ACHN (cell line): ENCODE data around the gene CCDC71L.
"Not testable (repeated sequence)": the region's sequence is repeated elsewhere in the genome, so short reads cannot be mapped to it uniquely, and the experiment has no call there.

Source experiments
- DNase-seq: peaks from one replicate; pipeline ENCODE4 v3.0.0-alpha.2; 2015
- in situ Hi-C: cut with HindIII; loops from 2 replicates; pipeline ENCODE4 v1.10.0; 2017; ENCODE audit warnings: low sequenced_read_pairs, low pct_ligation_motif_present, low pct_unique_long_range_greater_than_20kb

Gene CCDC71L

DNA sequence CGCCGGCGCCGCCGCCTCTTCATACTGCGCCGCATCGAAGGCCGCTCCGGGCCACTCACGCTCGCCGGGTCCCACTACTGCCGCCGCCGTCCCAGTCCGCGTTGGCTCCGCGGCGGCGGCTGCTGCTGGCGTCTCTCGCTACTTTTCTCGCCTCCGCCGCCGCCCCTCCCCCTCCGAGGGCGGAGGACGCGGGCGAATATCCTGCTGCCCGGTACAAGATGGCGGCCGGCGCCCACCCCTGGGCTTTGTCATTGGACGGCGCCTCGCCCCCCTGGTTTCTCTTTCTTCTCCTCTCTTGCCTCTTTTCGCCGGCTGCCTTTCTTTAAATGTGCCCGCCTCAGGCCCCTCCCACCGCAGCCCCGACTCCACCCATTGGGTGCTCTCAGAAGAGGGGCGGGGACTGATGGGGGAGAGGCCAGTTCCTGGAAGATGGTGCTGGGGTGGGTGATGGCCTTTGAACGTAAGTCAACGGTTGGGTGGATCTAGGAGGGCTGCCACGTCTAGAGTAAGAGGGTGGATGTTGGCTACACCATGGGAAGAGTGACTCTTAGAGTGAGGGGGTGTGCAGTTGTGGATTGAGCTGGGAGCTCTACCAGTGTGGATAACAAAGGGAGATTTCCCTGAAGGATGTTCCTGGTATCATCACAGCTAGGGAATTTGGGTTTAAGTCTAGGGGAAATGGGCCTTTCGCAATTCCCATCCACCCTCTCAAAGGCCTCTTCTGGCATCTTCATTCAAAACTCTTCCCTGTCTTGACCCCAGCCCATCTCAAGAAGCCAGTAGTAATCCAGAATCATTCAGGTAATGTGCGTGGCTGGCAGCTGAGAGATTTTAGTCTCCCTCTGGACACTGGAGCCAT, at the start of gene CCDC71L:
Gene CCDC71L (minus strand): TSS at position 297 of the 859 bp plus-strand sequence. CDS start 262 bp downstream, at position 35.
- in situ Hi-C loops = no loop called here
- peak; percentile 99 for DNase-seq

GRCh38 chr7:106709604-106710003, 48.6 kb upstream of the CCDC71L start:
- in situ Hi-C loops, DNase-seq: not testable (repeated sequence)

- DNase-seq = no peak
- in situ Hi-C loops = no loop called here
Measured at GRCh38 chr7:106704000-106704840, 43.3 kb upstream of the CCDC71L start.

GRCh38 chr7:106693677-106694353, 32.9 kb upstream of the CCDC71L start:
- in situ Hi-C loops = no loop called here
- DNase-seq = no peak

GRCh38 chr7:106692450-106693051, 31.6 kb upstream of the CCDC71L start:
- no peak for DNase-seq
- in situ Hi-C loops = no loop called here

- in situ Hi-C loops, DNase-seq: not testable (repeated sequence)
Measured at GRCh38 chr7:106688161-106688560, 27.2 kb upstream of the CCDC71L start.

GRCh38 chr7:106683941-106684340, 23.0 kb upstream of the CCDC71L start:
- in situ Hi-C loops = no loop called here

DNA sequence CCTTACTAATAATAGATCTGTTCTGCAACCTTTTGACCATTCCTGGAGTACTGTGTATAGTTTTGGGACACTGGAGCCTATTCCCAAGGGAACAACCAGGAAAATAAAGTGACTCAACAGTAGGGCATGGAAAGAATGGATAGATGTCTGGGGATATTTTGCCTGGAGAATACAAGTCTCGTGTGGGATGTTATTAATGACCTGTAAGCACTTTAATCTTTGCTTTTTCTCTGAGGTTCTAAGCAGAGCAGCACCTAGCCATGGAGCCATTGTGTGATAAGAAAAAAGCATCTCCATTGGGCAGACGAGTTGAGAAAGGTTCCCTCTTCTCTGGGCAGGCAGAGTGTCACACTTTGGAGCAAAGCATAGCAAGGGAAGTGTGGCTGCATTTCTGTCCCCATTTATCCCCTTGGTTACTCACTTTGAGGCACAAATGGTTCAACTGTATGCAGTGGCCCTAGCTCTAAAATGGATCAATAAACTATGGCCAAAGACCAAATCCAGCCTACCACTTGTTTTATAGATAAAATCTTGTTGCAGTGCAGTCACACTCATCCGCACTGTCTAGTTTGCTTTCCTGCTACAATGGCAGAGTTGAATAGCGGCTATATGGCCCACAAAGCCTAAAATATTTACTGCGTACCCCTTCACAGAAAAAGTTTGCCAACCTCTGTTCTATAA, 21.0 kb upstream of the CCDC71L start:
- in situ Hi-C loops = no loop called here

More at GRCh38 chr7:106683941-106684340, 23.0 kb upstream of the CCDC71L start:
- no peak for DNase-seq

DNA sequence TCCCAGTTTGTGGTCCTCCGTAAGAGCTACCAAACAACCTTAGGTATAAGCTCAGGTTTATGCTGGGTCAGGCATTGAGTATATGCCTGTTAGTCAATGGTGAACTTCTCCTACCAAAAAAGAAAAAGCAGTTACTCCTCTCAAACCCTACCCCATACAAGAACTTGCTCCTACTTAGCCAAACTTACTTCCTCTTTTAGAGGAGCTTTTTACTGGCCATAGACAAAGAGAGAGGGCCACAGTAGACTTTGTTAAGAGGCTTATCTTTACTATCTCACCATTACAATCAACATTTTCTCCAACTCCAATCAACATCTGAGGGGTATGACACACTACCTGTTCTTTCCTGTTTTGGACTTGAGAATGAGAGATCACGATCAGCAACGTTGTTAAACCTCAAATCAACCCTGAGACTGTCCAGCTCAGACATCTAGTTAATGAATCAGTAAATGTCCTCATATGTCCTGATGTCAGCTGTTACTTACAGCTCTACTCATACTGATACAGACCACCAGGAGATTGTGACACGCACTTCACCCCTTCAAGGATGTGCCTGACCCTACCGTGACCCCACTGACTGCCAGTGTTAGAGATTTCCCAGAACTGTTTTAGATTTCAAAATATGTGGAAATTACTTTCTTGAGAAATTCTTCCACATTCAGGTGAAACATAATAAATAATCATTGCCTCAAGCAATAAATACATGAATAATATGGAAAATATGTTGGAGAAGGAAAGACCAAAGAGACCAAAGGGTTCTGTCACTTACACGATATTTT, 18.4 kb upstream of the CCDC71L start:
- DNase-seq = no peak
- in situ Hi-C loops = no loop called here

More for the DNA sequence above, 21.0 kb upstream of the CCDC71L start:
- DNase-seq = peak; percentile 63

GRCh38 chr7:106678795-106679152, 17.8 kb upstream of the CCDC71L start:
- DNase-seq = no peak

GRCh38 chr7:106676506-106676905, 15.5 kb upstream of the CCDC71L start:
- DNase-seq, in situ Hi-C loops: not testable (repeated sequence)

More at GRCh38 chr7:106678795-106679152, 17.8 kb upstream of the CCDC71L start:
- in situ Hi-C loops = no loop called here

DNA sequence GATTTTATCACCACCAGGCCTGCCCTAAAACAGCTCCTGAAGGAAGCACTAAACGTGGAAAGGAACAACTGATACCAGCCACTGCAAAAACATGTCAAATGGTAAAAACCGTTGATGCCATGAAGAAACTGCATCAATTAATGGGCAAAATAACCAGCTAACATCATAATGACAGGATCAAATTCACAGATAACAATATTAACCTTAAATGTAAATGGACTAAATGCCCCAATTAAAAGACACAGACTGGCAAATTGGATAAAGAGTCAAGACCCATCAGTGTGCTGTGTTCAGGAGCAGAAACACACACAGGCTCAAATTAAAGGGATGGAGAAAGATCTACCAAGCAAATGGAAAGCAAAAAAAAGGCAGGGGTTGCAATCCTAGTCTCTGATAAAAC, 12.7 kb upstream of the CCDC71L start:
- in situ Hi-C loops, DNase-seq: not testable (repeated sequence)

DNA sequence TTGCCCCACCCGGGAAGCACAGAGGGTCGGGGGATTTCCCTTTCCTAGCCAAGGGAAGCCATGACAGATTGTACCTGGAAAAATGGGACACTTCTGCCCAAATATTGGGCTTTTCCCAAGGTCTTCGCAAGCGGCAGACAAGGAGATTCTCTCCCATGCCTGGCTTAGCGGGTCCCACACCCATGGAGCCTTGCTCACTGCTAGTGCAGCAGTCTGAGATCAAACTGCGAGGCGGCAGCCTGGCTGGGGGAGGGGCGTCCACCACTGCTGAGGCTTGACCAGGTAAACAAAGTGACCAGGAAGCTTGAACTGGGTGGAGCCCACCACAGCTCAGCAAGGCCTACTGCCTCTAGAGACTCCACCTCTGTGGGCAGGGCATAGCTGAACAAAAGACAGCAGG, 11.0 kb upstream of the CCDC71L start:
- DNase-seq, in situ Hi-C loops: not testable (repeated sequence)

DNA sequence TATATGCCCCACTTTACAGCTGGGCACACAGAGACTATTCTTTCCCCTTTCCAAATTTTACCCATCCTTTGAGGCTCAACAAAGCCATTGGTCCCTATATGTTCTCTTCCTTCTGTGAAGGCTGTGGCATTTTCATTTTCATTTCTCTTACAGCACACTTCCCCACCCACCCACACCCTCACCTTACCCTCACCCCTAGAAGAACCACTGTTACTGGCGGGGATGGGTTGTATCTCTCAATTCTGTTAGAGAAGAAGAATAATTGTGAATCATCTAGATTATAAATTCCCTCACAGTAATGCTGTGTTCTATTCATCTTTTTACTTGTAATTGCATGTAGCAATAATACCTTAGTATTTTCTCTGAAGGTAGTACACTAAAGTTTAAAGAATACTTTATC, 10.2 kb upstream of the CCDC71L start:
- in situ Hi-C loops = no loop called here
- DNase-seq = no peak

GRCh38 chr7:106668861-106669524, 8.0 kb upstream of the CCDC71L start:
- DNase-seq = no peak
- in situ Hi-C loops = no loop called here

DNA sequence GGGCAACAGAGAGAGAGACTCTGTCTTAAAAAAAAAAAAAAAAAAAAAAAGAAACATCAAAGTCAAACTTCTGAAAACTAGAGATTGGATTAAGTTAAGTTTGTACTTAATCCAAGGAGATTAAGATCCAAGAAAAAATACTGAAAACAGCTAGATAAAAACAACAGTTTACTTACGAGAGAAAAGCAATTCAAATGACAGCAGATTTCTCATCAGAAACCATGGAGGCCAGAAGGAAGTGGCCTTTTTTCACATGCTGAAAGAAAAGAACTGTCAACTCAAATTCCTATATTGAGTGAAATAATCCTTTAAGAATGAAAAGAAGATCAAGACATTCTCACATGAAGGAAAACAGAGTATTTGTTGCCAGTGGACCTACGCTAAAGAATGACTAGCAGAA, 5.4 kb upstream of the CCDC71L start:
- in situ Hi-C loops = no loop called here
- no peak for DNase-seq

DNA sequence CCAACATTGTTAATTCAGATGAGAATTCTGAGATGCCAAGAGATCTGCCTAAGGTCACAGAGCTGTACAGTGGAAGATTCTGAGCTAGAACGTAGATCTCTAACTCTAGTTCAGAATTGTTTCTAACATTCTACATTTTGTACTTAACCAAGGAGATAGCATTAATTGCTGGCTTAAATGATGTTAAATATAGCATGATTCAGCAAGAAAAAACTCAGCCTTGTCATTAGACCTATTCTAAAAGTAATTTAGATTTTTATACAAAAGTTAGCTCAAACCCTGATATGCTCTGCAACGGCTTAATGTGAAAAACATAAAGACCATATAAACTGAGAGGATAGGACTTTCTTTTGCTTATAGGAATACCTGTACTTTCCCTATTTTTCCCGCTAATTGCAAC, 3.4 kb upstream of the CCDC71L start:
- in situ Hi-C loops = no loop called here
- DNase-seq = no peak
